ENCODE measurements around the gene TTI1.
"Not testable (repeated sequence)": the region's sequence is repeated elsewhere in the genome, so short reads cannot be mapped to it uniquely, and the experiment has no call there.

TTI1 gene

GRCh38 chr20:38018385-38018784 is 14.9 kb downstream of the TTI1 start:
- H3K9ac ChIP-seq (ENCODE audit: low read depth in 1 of 2, low read length in 2 of 2): no peak overlapping the region
- H3K27ac ChIP-seq (ENCODE audit: low read depth, low read length): no peak overlapping the region
- H3K9me3 ChIP-seq (ENCODE audit: control insufficient read depth in 1 of 2, low read length in 2 of 2): peaks cover 0 to 3% of the 10 kb centered on the region in 2 donors
- no peaks in the 10 kb centered on the region for H3K27me3 ChIP-seq (ENCODE audit: control insufficient read depth in 1 of 2, insufficient read depth in 2 of 2, low read length in 2 of 2)
- H3K36me3 ChIP-seq (ENCODE audit: control insufficient read depth in 1 of 2, insufficient read depth in 2 of 2, low read length in 2 of 2): peaks cover 2 to 37% of the 10 kb centered on the region in 2 donors
- H3K4me3 ChIP-seq (ENCODE audit: low read depth in 1 of 2, low read length in 2 of 2): no peak overlapping the region
- H3K4me1 ChIP-seq (ENCODE audit: control insufficient read depth in 1 of 2, insufficient read depth in 2 of 2, low read length in 2 of 2): peaks cover 0 to 5% of the 10 kb centered on the region in 2 donors

DNA sequence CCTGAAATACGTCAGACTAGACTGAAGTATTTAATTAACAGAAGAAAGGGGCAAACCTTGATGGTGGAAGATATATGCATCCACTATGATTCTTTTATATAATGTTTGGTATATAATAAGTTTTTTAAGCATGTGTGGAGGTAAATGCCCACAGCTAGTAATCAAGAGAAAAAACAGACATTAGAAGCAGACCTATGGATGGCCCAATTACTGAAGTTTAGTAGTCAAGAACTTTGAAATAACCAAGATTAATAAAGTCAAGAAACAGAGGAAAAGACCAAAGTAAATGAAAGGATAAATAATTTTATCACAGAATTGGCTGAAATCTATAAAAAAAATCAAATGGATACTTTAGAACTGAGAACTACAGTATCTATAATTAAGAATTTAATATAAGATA is 15.3 kb downstream of the TTI1 start:
- Histone ChIP-seq H3K4me1 (ENCODE audit: control insufficient read depth in 1 of 2, insufficient read depth in 2 of 2, low read length in 2 of 2) (peaks cover 0 to under 1% of the 10 kb centered on the region in 2 donors), H3K36me3 (ENCODE audit: control insufficient read depth in 1 of 2, insufficient read depth in 2 of 2, low read length in 2 of 2) (peaks cover 6 to 41% of the 10 kb centered on the region in 2 donors), H3K4me3 (ENCODE audit: low read depth in 1 of 2, low read length in 2 of 2) (no peak overlapping the region), H3K9me3 (ENCODE audit: control insufficient read depth in 1 of 2, low read length in 2 of 2) (peaks cover 0 to 3% of the 10 kb centered on the region in 2 donors), H3K27me3 (ENCODE audit: control insufficient read depth in 1 of 2, insufficient read depth in 2 of 2, low read length in 2 of 2) (no peaks in the 10 kb centered on the region), H3K9ac (ENCODE audit: low read depth in 1 of 2, low read length in 2 of 2) (no peak overlapping the region), H3K27ac (ENCODE audit: low read depth, low read length) (no peak overlapping the region)

DNA sequence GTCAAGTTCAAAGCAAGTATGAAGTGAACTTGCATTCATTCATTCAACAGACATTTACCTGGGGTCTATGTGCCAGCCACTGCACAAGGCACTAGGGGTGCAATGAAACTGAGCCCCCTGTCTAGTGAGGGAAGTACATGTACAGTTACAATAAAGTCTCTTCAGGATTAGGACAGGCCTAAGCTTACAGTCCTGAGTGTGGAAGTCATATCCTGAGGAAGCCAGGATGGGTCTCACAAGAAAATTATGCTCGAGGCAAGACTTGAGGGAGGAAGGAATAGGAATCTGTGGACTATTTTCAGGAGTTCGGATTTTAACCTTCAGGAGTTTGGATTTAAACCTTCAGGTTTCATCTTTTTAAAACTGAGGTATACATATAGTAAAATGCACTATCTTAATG is 19.4 kb downstream of the TTI1 start:
- Histone ChIP-seq H3K27ac (ENCODE audit: low read depth, low read length) (no peak overlapping the region), H3K9me3 (ENCODE audit: control insufficient read depth in 1 of 2, low read length in 2 of 2) (peaks cover 0 to 3% of the 10 kb centered on the region in 2 donors), H3K4me3 (ENCODE audit: low read depth in 1 of 2, low read length in 2 of 2) (no peak overlapping the region), H3K36me3 (ENCODE audit: control insufficient read depth in 1 of 2, insufficient read depth in 2 of 2, low read length in 2 of 2) (peaks cover 26 to 63% of the 10 kb centered on the region in 2 donors), H3K9ac (ENCODE audit: low read depth in 1 of 2, low read length in 2 of 2) (no peak overlapping the region), H3K27me3 (ENCODE audit: control insufficient read depth in 1 of 2, insufficient read depth in 2 of 2, low read length in 2 of 2) (no peaks in the 10 kb centered on the region), H3K4me1 (ENCODE audit: control insufficient read depth in 1 of 2, insufficient read depth in 2 of 2, low read length in 2 of 2) (no peaks in the 10 kb centered on the region)

DNA sequence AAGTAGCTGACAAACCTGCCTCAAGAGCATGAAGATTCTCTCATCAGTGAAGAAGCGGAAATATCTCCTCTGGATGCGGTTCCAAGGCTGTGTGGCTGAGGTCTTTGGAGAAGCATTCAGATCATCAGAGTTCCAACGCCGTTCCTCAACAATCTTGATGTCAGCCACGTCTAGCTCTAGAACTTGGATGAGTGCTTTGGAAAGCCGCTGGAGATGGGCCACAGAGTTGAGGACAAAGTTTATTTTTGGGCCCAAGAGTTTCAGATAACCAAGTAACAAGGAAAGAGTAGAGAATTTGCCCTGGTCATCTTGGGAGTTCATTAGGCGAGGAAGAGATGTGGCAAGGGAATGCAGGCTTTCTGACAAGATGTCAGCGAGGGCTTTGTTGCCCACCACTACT is 20.9 kb downstream of the TTI1 start:
- Histone ChIP-seq H3K36me3 (ENCODE audit: control insufficient read depth in 1 of 2, insufficient read depth in 2 of 2, low read length in 2 of 2) (peaks cover 26 to 48% of the 10 kb centered on the region in 2 donors), H3K27me3 (ENCODE audit: control insufficient read depth in 1 of 2, insufficient read depth in 2 of 2, low read length in 2 of 2) (no peaks in the 10 kb centered on the region), H3K27ac (ENCODE audit: low read depth, low read length) (no peak overlapping the region)

DNA sequence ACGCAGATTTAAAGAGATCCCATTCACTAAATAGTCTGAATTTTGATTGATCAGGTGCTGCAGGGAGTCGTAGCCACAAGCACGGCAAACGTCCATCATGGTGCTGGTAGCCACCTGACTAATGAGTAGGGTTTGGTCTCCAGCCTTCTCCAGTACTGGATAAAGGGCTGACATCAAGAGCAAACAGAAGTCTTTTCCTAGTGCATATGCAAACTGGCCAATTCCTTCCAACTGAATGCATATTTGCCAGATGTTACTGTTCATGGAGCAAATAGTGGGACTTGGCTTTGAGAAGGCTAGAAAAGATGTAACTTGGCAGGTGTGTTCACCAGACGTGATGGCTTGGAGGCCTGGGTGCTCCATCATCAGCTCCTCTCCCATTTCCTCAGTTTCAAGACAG is 21.6 kb downstream of the TTI1 start:
- Histone ChIP-seq H3K4me1 (ENCODE audit: control insufficient read depth in 1 of 2, insufficient read depth in 2 of 2, low read length in 2 of 2) (no peaks in the 10 kb centered on the region), H3K9ac (ENCODE audit: low read depth in 1 of 2, low read length in 2 of 2) (no peak overlapping the region), H3K36me3 (ENCODE audit: control insufficient read depth in 1 of 2, insufficient read depth in 2 of 2, low read length in 2 of 2) (peaks cover 26 to 44% of the 10 kb centered on the region in 2 donors), H3K27ac (ENCODE audit: low read depth, low read length) (no peak overlapping the region), H3K4me3 (ENCODE audit: low read depth in 1 of 2, low read length in 2 of 2) (no peak overlapping the region), H3K27me3 (ENCODE audit: control insufficient read depth in 1 of 2, insufficient read depth in 2 of 2, low read length in 2 of 2) (no peaks in the 10 kb centered on the region), H3K9me3 (ENCODE audit: control insufficient read depth in 1 of 2, low read length in 2 of 2) (no peaks in the 10 kb centered on the region)

More for the DNA sequence above, 20.9 kb downstream of the TTI1 start:
- Histone ChIP-seq H3K9ac (ENCODE audit: low read depth in 1 of 2, low read length in 2 of 2) (no peak overlapping the region), H3K4me3 (ENCODE audit: low read depth in 1 of 2, low read length in 2 of 2) (no peak overlapping the region), H3K4me1 (ENCODE audit: control insufficient read depth in 1 of 2, insufficient read depth in 2 of 2, low read length in 2 of 2) (no peaks in the 10 kb centered on the region), H3K9me3 (ENCODE audit: control insufficient read depth in 1 of 2, low read length in 2 of 2) (no peaks in the 10 kb centered on the region)

DNA sequence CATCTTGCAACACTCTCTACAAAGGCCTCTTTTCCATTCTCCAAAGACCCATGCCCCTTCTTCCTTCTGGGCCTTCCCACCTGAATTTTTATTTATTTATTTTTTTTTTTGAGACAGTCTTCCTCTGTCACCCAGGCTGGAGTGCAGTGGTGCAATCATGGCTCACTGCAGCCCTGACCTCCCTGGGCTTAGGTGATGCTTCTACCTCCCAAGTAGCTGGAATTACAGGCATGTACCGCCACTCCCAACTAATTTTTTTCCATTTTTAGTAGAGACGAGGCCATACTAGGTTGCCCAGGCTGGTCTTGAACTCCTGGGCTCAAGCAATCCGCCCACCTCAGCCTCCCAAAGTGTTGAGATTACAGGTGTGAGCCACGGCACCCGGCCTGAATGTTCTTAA is 23.8 kb downstream of the TTI1 start:
- H3K9ac ChIP-seq (ENCODE audit: low read depth in 1 of 2, low read length in 2 of 2); H3K9me3 ChIP-seq (ENCODE audit: control insufficient read depth in 1 of 2, low read length in 2 of 2); H3K27ac ChIP-seq (ENCODE audit: low read depth, low read length); H3K4me1 ChIP-seq (ENCODE audit: control insufficient read depth in 1 of 2, insufficient read depth in 2 of 2, low read length in 2 of 2); H3K4me3 ChIP-seq (ENCODE audit: low read depth in 1 of 2, low read length in 2 of 2); H3K27me3 ChIP-seq (ENCODE audit: control insufficient read depth in 1 of 2, insufficient read depth in 2 of 2, low read length in 2 of 2): not testable (repeated sequence)
- H3K36me3 ChIP-seq (ENCODE audit: control insufficient read depth in 1 of 2, insufficient read depth in 2 of 2, low read length in 2 of 2): peaks cover 26 to 40% of the 10 kb centered on the region in 2 donors

GRCh38 chr20:38008233-38008944 is 24.9 kb downstream of the TTI1 start:
- Histone ChIP-seq H3K4me1 (ENCODE audit: control insufficient read depth in 1 of 2, insufficient read depth in 2 of 2, low read length in 2 of 2) (no peaks in the 10 kb centered on the region), H3K9me3 (ENCODE audit: control insufficient read depth in 1 of 2, low read length in 2 of 2) (no peaks in the 10 kb centered on the region), H3K9ac (ENCODE audit: low read depth in 1 of 2, low read length in 2 of 2) (no peak overlapping the region), H3K27ac (ENCODE audit: low read depth, low read length) (no peak overlapping the region), H3K4me3 (ENCODE audit: low read depth in 1 of 2, low read length in 2 of 2) (no peak overlapping the region), H3K27me3 (ENCODE audit: control insufficient read depth in 1 of 2, insufficient read depth in 2 of 2, low read length in 2 of 2) (no peaks in the 10 kb centered on the region), H3K36me3 (ENCODE audit: control insufficient read depth in 1 of 2, insufficient read depth in 2 of 2, low read length in 2 of 2) (peaks cover 30 to 42% of the 10 kb centered on the region in 2 donors)

- Histone ChIP-seq H3K4me3 (ENCODE audit: low read depth in 1 of 2, low read length in 2 of 2) (no peak overlapping the region), H3K36me3 (ENCODE audit: control insufficient read depth in 1 of 2, insufficient read depth in 2 of 2, low read length in 2 of 2) (peaks cover 22 to 41% of the 10 kb centered on the region in 2 donors), H3K27ac (ENCODE audit: low read depth, low read length) (no peak overlapping the region), H3K9me3 (ENCODE audit: control insufficient read depth in 1 of 2, low read length in 2 of 2) (no peaks in the 10 kb centered on the region), H3K9ac (ENCODE audit: low read depth in 1 of 2, low read length in 2 of 2) (no peak overlapping the region), H3K4me1 (ENCODE audit: control insufficient read depth in 1 of 2, insufficient read depth in 2 of 2, low read length in 2 of 2) (no peaks in the 10 kb centered on the region), H3K27me3 (ENCODE audit: control insufficient read depth in 1 of 2, insufficient read depth in 2 of 2, low read length in 2 of 2) (no peaks in the 10 kb centered on the region)
These were observed 25.7 kb downstream of the TTI1 start for GRCh38 chr20:38007526-38007925.

DNA sequence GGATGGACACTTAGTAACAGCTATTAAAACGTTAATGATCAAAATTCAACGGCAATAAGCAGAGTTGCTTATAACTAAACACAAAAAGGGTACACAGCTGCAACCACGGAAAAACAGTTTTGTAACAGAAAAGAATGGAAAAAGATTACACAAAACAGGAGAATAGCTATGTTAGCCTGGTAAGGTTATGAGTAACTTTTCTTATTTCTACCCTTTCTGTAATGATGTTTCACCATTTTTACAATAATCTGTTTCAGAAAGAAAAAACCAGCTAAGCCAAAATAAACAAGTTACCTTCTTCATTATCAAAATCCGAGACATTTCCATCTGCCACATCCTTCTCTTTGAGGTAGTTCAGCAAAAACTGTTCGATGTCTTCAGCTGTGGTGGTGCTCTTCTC is 27.4 kb downstream of the TTI1 start:
- no peaks in the 10 kb centered on the region for H3K27me3 ChIP-seq (ENCODE audit: control insufficient read depth in 1 of 2, insufficient read depth in 2 of 2, low read length in 2 of 2)
- no peaks in the 10 kb centered on the region for H3K9me3 ChIP-seq (ENCODE audit: control insufficient read depth in 1 of 2, low read length in 2 of 2)
- H3K27ac ChIP-seq (ENCODE audit: low read depth, low read length): no peak overlapping the region
- H3K9ac ChIP-seq (ENCODE audit: low read depth in 1 of 2, low read length in 2 of 2): no peak overlapping the region
- H3K36me3 ChIP-seq (ENCODE audit: control insufficient read depth in 1 of 2, insufficient read depth in 2 of 2, low read length in 2 of 2): peaks cover 16 to 42% of the 10 kb centered on the region in 2 donors
- no peaks in the 10 kb centered on the region for H3K4me1 ChIP-seq (ENCODE audit: control insufficient read depth in 1 of 2, insufficient read depth in 2 of 2, low read length in 2 of 2)
- no peak overlapping the region for H3K4me3 ChIP-seq (ENCODE audit: low read depth in 1 of 2, low read length in 2 of 2)

DNA sequence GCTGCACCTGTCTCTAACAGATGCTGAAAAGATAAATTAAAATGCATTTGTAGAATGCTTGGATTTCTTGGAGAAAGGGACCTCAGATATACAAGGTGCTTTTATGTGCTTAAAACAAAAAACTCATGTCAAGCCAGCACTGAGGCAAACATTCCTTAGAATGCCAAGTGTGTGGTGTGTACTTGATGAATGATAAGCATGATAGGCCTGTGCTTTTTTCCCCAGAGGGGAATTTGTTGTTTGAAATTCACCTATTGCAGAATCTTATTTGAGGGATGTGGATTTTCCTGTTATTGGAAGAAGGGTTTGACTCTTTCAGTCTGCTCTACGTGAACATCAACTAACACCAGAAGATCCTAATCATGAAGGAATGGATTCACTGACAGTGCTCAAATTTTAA is 28.8 kb downstream of the TTI1 start:
- Histone ChIP-seq H3K9me3 (ENCODE audit: control insufficient read depth in 1 of 2, low read length in 2 of 2) (no peaks in the 10 kb centered on the region), H3K36me3 (ENCODE audit: control insufficient read depth in 1 of 2, insufficient read depth in 2 of 2, low read length in 2 of 2) (peaks cover 20 to 51% of the 10 kb centered on the region in 2 donors), H3K4me3 (ENCODE audit: low read depth in 1 of 2, low read length in 2 of 2) (no peak overlapping the region), H3K9ac (ENCODE audit: low read depth in 1 of 2, low read length in 2 of 2) (no peak overlapping the region), H3K4me1 (ENCODE audit: control insufficient read depth in 1 of 2, insufficient read depth in 2 of 2, low read length in 2 of 2) (no peaks in the 10 kb centered on the region), H3K27ac (ENCODE audit: low read depth, low read length) (no peak overlapping the region), H3K27me3 (ENCODE audit: control insufficient read depth in 1 of 2, insufficient read depth in 2 of 2, low read length in 2 of 2) (no peaks in the 10 kb centered on the region)
